Subcutaneous abdominal adipose tissue (tissue), 5 donors: ENCODE results near the gene BCO1.

ENCODE experiments used
- H3K27ac ChIP-seq: one replicate; pipeline ENCODE4 v1.7.0; 2013; ENCODE audit warnings: low read depth, mild to moderate bottlenecking, inconsistent platforms, low read length, moderate library complexity
- H3K27me3 ChIP-seq, 5 donors: one replicate each; pipeline ENCODE4 v1.7.0; 2013; ENCODE audit warnings: low read length in 5 of 5, inconsistent platforms in 1 of 5; ENCODE audit not compliant: control insufficient read depth in 5 of 5, insufficient read depth in 4 of 5
- H3K36me3 ChIP-seq, 5 donors: one replicate each; pipeline ENCODE4 v1.7.0; 2013; ENCODE audit warnings: low read length in 5 of 5; ENCODE audit not compliant: control insufficient read depth in 5 of 5, insufficient read depth in 5 of 5
- H3K4me1 ChIP-seq, 5 donors: one replicate each; pipeline ENCODE4 v1.7.0; 2013; ENCODE audit warnings: low read length in 5 of 5, mild to moderate bottlenecking in 3 of 5, moderate library complexity in 1 of 5; ENCODE audit not compliant: control insufficient read depth in 5 of 5, insufficient read depth in 5 of 5
- H3K4me3 ChIP-seq, 5 donors: one replicate each; pipeline ENCODE4 v1.7.0; 2013; ENCODE audit warnings: low read length in 5 of 5, low read depth in 1 of 5
- H3K9ac ChIP-seq, 5 donors: one replicate each; pipeline ENCODE4 v1.7.0; 2013; ENCODE audit warnings: low read length in 5 of 5, mild to moderate bottlenecking in 4 of 5, moderate library complexity in 3 of 5
- H3K9me3 ChIP-seq, 5 donors: one replicate each; pipeline ENCODE4 v1.7.0; 2013; ENCODE audit warnings: low read length in 5 of 5; ENCODE audit not compliant: control insufficient read depth in 5 of 5
- donor health status: healthy.
- donor health status: healthy.
- donor health status: healthy.
- donor health status: healthy.
- donor health status: healthy.

The BCO1 gene

DNA sequence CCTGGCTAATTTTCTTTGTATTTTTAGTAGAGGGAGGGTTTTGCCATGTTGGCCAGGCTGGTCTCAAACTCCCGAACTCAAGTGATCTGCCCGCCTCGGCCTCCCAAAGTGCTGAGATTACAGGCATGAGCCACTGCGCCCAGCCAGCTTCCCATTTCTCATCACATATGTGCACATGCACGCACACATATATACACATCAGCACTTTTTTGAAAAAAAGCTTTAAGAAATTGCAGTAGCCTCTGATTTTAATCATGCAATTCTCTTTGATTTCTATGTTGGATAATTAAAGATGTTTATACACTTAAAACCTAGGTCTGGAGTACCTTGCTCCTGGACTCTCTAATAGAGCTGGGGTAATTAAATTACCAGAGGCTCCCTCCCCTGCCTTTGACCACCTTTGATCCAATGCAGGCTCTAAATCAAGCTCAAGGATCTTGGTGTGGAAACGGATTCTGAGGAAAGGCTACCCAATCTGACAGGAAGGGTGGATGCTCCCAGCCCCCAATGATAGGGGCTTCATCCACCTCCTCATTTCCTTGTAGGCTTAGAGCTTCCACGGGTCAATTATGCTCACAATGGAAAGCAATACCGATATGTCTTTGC lies 46.6 kb downstream of the BCO1 start:
- Histone ChIP-seq H3K27me3 (no peaks in the 10 kb centered on the region), H3K27ac (no peak overlapping the region), H3K36me3 (no peaks in the 10 kb centered on the region), H3K4me1 (peaks cover 0 to 7% (median 0%) of the 10 kb centered on the region in 5 donors), H3K9ac (no peak overlapping the region), H3K4me3 (no peak overlapping the region), H3K9me3 (no peaks in the 10 kb centered on the region)

DNA sequence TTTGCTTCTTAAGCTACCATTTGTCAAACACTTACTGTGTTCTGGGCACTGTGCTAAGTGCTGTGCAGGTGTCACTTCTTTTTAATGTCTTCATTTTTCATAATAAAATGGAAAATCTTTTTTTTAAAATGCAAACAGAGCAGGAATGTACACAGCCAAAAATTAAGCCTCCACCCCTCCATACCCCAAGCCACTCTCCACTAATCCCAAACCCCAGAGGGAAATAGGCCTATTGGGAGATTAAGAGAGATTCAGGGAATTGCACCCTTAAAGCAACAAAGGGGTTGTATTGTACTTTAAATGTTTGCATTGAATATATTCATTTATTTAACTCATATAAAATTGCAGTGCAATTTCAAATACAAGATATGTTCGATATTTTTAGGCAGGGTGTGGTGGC lies 47.7 kb downstream of the BCO1 start:
- Histone ChIP-seq H3K36me3 (no peaks in the 10 kb centered on the region), H3K9ac (no peak overlapping the region), H3K4me1 (no peaks in the 10 kb centered on the region), H3K4me3 (no peak overlapping the region), H3K27ac (no peak overlapping the region), H3K9me3 (no peaks in the 10 kb centered on the region), H3K27me3 (no peaks in the 10 kb centered on the region)

DNA sequence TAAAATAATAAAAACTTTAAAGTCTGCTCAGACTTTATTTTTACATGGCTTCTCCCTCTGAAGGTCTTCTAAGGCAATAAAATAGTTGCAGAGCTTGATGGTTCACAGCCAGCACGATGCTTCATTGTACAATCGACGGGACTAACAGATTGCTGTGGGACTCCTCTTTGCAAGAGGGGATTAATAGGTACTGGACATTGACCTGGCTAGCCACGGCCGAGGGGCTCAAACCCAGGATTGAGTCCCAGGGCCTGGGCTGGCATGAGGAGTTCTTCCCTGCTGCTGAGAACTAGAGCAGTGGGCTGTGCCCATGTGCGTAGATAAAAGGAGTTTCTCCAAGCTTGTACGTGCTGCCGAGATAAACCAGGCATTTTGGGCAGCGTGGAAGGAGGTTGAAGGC lies 52.6 kb downstream of the BCO1 start:
- Histone ChIP-seq H3K27ac (no peak overlapping the region), H3K9me3 (no peaks in the 10 kb centered on the region), H3K9ac (no peak overlapping the region), H3K4me1 (no peaks in the 10 kb centered on the region), H3K27me3 (no peaks in the 10 kb centered on the region), H3K36me3 (no peaks in the 10 kb centered on the region), H3K4me3 (no peak overlapping the region)

DNA sequence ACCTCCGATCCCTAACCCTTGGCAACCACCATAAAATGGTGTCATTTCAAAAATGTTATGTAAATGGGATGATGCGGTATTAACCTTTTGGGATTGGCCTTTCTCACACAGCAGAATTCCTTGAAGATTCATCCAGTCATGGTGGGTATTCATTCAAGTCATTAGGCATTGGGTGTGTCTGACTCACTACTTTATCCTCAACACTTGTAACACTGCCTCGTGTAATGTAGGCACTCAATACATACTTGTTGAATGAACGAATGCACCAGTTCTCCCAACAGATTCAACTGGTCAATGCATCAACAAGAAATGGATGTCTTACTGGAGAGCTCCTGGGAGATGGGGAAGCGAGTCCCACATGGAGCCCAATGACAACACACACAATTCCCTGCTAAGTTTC lies 54.4 kb downstream of the BCO1 start:
- H3K4me1 ChIP-seq: no peaks in the 10 kb centered on the region
- H3K9ac ChIP-seq: no peak overlapping the region
- H3K9me3 ChIP-seq: no peaks in the 10 kb centered on the region
- no peaks in the 10 kb centered on the region for H3K27me3 ChIP-seq
- H3K36me3 ChIP-seq: no peaks in the 10 kb centered on the region
- no peak overlapping the region for H3K27ac ChIP-seq
- no peak overlapping the region for H3K4me3 ChIP-seq

DNA sequence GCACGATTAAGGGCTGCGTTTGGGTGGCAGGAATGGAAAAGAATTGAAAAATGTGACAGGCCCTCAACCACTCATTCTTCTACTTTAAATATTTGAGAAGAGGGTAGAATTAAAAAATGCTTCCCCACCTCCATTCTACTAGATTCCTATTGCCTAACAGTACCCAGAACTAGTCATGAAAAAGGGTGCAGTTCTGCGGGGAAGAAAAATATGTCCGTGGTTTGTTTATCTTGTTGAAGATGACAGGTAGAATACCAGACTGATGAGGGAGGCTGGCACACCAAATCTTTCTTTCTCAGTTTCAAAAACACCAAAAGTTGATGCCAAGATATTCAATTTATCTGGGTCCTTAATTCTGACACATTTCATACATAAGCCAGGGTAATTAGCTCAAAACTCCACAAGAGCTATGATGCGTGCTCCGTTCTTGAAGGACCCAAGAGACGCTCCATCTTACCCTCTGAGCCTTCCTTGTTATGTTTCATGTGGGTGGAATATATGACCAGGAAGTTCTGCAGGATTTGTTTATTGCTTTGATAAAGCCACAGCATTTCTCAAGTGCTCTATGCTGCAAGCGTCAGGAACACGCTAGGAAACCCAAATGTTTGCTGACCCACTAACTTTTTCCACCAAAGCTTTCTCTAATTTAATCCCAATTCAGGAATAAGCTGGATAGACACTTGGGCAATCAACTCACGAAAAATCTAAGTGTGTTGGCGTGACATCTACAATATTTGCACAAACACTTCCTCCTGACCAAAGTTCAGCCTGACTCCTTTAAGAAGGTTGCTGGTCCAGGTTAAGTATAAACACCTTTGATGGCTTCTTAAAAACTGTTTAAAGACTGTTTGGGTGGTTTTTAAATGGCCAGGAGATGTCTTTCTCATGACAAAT lies 55.7 kb downstream of the BCO1 start:
- Histone ChIP-seq H3K27ac (no peak overlapping the region), H3K9me3 (no peaks in the 10 kb centered on the region), H3K4me3 (no peak overlapping the region), H3K36me3 (no peaks in the 10 kb centered on the region), H3K4me1 (no peaks in the 10 kb centered on the region), H3K27me3 (no peaks in the 10 kb centered on the region), H3K9ac (no peak overlapping the region)

DNA sequence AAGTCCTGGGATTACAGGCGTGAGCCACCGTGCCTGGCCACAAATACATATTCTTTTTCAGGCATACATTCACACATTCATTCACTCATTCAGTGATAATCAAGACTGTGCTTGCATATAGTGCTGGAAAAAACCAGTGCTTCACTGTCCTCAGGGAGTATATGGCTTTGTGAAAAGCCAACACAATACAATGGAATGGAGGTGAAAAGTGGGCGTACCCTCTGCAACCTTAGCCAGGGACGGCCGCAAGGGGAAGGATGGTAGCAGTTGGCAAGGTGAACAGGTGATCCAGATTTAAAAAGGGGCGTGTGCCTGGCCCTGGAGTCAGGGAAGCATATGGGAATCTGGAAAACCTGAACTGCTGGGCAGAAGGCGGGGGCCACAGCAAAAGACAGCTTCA lies 58.1 kb downstream of the BCO1 start:
- Histone ChIP-seq H3K9ac (no peak overlapping the region), H3K27me3 (no peaks in the 10 kb centered on the region), H3K36me3 (no peaks in the 10 kb centered on the region), H3K4me3 (no peak overlapping the region), H3K4me1 (no peaks in the 10 kb centered on the region), H3K9me3 (no peaks in the 10 kb centered on the region), H3K27ac (no peak overlapping the region)

DNA sequence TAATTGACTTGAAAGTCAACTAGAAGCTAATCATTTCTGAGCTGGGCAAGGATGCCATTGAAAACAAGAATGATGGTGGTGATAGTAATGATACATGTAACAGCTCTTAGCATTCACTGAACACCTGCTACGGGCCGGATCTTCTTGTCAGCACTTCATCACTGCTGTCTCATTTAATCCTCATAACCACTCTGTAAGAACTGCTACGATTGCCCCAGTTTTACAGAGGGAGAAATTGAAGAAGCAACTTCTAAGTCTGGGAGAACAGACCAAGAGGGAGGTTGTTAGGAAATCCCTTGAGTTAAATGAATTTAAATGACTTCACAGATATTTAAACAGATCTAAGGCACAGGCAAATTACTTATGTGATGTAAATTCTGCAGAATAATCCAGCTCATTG lies 69.3 kb downstream of the BCO1 start:
- no peak overlapping the region for H3K9ac ChIP-seq
- H3K36me3 ChIP-seq: peaks cover 0 to 2% (median 0%) of the 10 kb centered on the region in 5 donors
- no peaks in the 10 kb centered on the region for H3K27me3 ChIP-seq
- H3K27ac ChIP-seq: no peak overlapping the region
- H3K9me3 ChIP-seq: no peaks in the 10 kb centered on the region
- H3K4me1 ChIP-seq: no peaks in the 10 kb centered on the region
- no peak overlapping the region for H3K4me3 ChIP-seq

DNA sequence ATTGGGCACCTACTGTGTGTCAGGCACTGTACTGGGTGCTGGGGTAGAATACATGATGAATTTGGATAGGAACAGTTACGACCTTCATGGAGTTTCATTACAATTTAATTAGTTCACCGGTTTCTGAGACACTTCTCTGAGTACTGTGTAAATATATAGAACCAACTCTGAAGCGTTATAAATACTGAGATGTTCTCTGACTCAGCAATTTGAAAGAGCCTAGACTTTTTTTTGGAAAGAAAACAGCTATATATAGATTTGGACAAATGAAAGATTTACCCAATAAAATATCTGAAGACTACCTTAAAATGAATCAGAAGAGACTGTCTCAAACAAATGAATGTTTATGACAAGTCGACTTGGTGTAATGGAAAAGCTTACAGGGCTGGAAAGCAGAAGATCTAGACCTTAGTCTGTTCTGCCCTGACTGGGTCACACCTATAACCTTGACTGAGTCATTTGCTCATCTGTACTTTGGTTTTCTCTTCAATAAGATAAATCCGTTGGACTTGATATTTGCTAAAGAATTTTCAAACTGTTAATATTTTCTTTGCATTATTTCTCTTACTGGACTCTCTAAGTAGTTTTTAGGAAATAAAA lies 71.7 kb downstream of the BCO1 start:
- Histone ChIP-seq H3K4me1 (peaks cover 4 to 14% (median 13%) of the 10 kb centered on the region in 5 donors), H3K9me3 (no peaks in the 10 kb centered on the region), H3K9ac (no peak overlapping the region), H3K27me3 (no peaks in the 10 kb centered on the region), H3K4me3 (no peak overlapping the region), H3K27ac (no peak overlapping the region), H3K36me3 (peaks cover 0 to 2% (median 0%) of the 10 kb centered on the region in 5 donors)

DNA sequence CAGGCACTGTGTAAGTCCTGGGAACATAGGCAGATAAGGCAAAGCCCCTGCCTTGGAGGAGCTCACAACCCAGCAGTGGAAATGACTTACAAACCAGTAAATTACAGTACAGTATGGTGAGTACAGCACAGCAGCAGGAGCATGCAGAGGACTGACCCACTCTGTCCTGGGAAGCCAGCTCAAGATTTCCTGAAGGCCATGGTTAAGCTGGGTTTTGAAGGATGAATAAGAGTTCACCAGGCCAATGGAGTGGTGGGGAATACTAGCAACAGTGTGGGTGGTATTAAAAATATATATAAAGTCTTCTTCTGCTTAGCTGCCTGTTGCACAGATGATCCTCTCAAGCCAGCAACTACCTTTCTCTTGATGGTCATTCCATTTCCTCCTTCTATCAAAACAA lies 73.3 kb downstream of the BCO1 start:
- Histone ChIP-seq H3K9me3 (no peaks in the 10 kb centered on the region), H3K36me3 (peaks cover 0 to 2% (median 0%) of the 10 kb centered on the region in 5 donors), H3K27ac (no peak overlapping the region), H3K27me3 (no peaks in the 10 kb centered on the region), H3K4me3 (no peak overlapping the region), H3K9ac (no peak overlapping the region), H3K4me1 (peaks cover 9 to 24% (median 20%) of the 10 kb centered on the region in 5 donors)
